ENCODE results near the gene GGTA1.
"Not testable (repeated sequence)": the region's sequence is repeated elsewhere in the genome, so short reads cannot be mapped to it uniquely, and the experiment has no call there.

Gene GGTA1

GRCh38 chr9:121498487-121499176 lies 1.0 kb downstream of the GGTA1 start:
- DNase-seq = no peak

- DNase-seq = peak in 1 of 5 experiments; percentile 60
Observed at GRCh38 chr9:121498150-121498486, 1.5 kb downstream of the GGTA1 start.

GRCh38 chr9:121495976-121496375 lies 3.7 kb downstream of the GGTA1 start:
- DNase-seq = no peak

GRCh38 chr9:121494192-121494591 lies 5.5 kb downstream of the GGTA1 start:
- DNase-seq = no peak

GRCh38 chr9:121491111-121491510 lies 8.5 kb downstream of the GGTA1 start:
- no peak for DNase-seq

- DNase-seq = no peak
Observed at GRCh38 chr9:121489344-121489743, 10.3 kb downstream of the GGTA1 start.

- DNase-seq = no peak
Observed at GRCh38 chr9:121486043-121486442, 13.6 kb downstream of the GGTA1 start.

- DNase-seq = no peak
Observed at GRCh38 chr9:121485623-121486022, 14.0 kb downstream of the GGTA1 start.

GRCh38 chr9:121484651-121485446 lies 14.8 kb downstream of the GGTA1 start:
- no peak for DNase-seq

- DNase-seq = no peak
Observed at GRCh38 chr9:121483473-121484031, 16.1 kb downstream of the GGTA1 start.

GRCh38 chr9:121483049-121483448 lies 16.6 kb downstream of the GGTA1 start:
- DNase-seq = no peak

GRCh38 chr9:121478816-121479676 lies 20.6 kb downstream of the GGTA1 start:
- no peak for DNase-seq

- DNase-seq = no peak
Observed at GRCh38 chr9:121476156-121476555, 23.5 kb downstream of the GGTA1 start.

GRCh38 chr9:121474231-121474947 lies 25.3 kb downstream of the GGTA1 start:
- DNase-seq = no peak

- no peak for DNase-seq
Observed at GRCh38 chr9:121473229-121473628, 26.4 kb downstream of the GGTA1 start.

GRCh38 chr9:121472446-121472845 lies 27.2 kb downstream of the GGTA1 start:
- no peak for DNase-seq

- DNase-seq = no peak
Observed at GRCh38 chr9:121466142-121466541, 33.5 kb downstream of the GGTA1 start.

- no peak for DNase-seq
Observed at GRCh38 chr9:121464968-121465367, 34.7 kb downstream of the GGTA1 start.

GRCh38 chr9:121463026-121463807 lies 36.4 kb downstream of the GGTA1 start:
- DNase-seq = peak in 1 of 5 experiments; percentile 7

- DNase-seq = no peak
Observed at GRCh38 chr9:121459513-121459912, 40.1 kb downstream of the GGTA1 start.

- DNase-seq = not testable (repeated sequence)
Observed at GRCh38 chr9:121458449-121458848, 41.2 kb downstream of the GGTA1 start.

Data from T-helper 2 cell (primary cell).